ENCODE results near the gene KLHDC7B.

Gene KLHDC7B

GRCh38 chr22:50545522-50546325 lies at the start of gene KLHDC7B:
Gene KLHDC7B, plus strand, starts transcription at chr22:50545899. Its CDS starts 345 bp downstream, at chr22:50546244.
- DNase-seq = peak; percentile 56 to 62

GRCh38 chr22:50497093-50497492 lies 48.6 kb upstream of the KLHDC7B start:
- no peak for DNase-seq

- peak; percentile 80 to 81 for DNase-seq
Measured at GRCh38 chr22:50498322-50498890, 47.3 kb upstream of the KLHDC7B start.

GRCh38 chr22:50500452-50500851 lies 45.2 kb upstream of the KLHDC7B start:
- no peak for DNase-seq

GRCh38 chr22:50502096-50502495 lies 43.6 kb upstream of the KLHDC7B start:
- no peak for DNase-seq

GRCh38 chr22:50502628-50503474 lies 42.8 kb upstream of the KLHDC7B start:
- DNase-seq = no peak

GRCh38 chr22:50503475-50504145 lies 42.1 kb upstream of the KLHDC7B start:
- DNase-seq = peak in 1 of 2 experiments; percentile 49

- DNase-seq = no peak
Measured at GRCh38 chr22:50504369-50505211, 41.1 kb upstream of the KLHDC7B start.

GRCh38 chr22:50505276-50505775 lies 40.4 kb upstream of the KLHDC7B start:
- DNase-seq = no peak

- no peak for DNase-seq
Measured at GRCh38 chr22:50505776-50506610, 39.7 kb upstream of the KLHDC7B start.

GRCh38 chr22:50506611-50507420 lies 38.9 kb upstream of the KLHDC7B start:
- DNase-seq = no peak

- DNase-seq = peak; percentile 95 to 98
Measured at GRCh38 chr22:50507421-50507990, 38.2 kb upstream of the KLHDC7B start, which contains the start of gene LMF2. Gene LMF2, minus strand, starts transcription at chr22:50507702. Its CDS starts 27 bp downstream, at chr22:50507675.

GRCh38 chr22:50507991-50508884 lies 37.5 kb upstream of the KLHDC7B start, which contains the start of gene NCAPH2:
Gene NCAPH2, plus strand, starts transcription at chr22:50508224. Its CDS starts 114 bp downstream, at chr22:50508338.
- DNase-seq = peak; percentile 99

- no peak for DNase-seq
Measured at GRCh38 chr22:50508897-50509296, 36.8 kb upstream of the KLHDC7B start.

GRCh38 chr22:50513175-50513574 lies 32.5 kb upstream of the KLHDC7B start:
- no peak for DNase-seq

- no peak for DNase-seq
Measured at GRCh38 chr22:50516068-50516467, 29.6 kb upstream of the KLHDC7B start.

- DNase-seq = no peak
Measured at GRCh38 chr22:50516891-50517290, 28.8 kb upstream of the KLHDC7B start.

All from activated T-cell treated with anti-CD3 and anti-CD28 coated beads, Interleukin-2, amount 50 U/mL, for 48 hours (primary cell).